GM18498 (cell line): ENCODE measurements around the gene CCP110.
"Not testable (repeated sequence)": the region's sequence is repeated elsewhere in the genome, so short reads cannot be mapped to it uniquely, and the experiment has no call there.

Source experiments
- ATAC-seq: cut with Tn5 transposase; IDR thresholded peaks from one replicate; pipeline ENCODE4 v1.9.1; 2021; ENCODE audit warnings: mild to moderate bottlenecking, moderate library complexity; ENCODE audit not compliant: unreplicated experiment

Gene CCP110

DNA sequence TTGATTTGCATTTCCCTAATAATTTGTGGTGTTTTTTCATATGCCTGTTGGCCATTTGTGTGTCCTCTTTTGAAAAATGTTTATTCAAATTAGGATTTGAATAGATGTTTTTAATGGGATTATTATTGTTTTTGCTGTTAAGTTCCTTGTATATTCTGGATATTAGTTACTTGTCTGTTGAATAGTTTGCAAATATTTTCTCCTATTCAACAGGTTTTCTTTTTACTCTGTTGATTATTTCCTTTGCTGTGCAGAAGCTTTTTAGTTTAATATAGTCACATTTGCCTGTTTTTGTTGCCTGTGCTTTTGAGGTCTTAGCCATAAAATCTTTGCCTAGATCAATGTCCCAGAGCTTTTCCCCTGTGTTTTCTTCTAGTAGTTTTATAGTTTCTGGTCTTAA, 11.4 kb upstream of the CCP110 start:
- no peak for ATAC-seq

DNA sequence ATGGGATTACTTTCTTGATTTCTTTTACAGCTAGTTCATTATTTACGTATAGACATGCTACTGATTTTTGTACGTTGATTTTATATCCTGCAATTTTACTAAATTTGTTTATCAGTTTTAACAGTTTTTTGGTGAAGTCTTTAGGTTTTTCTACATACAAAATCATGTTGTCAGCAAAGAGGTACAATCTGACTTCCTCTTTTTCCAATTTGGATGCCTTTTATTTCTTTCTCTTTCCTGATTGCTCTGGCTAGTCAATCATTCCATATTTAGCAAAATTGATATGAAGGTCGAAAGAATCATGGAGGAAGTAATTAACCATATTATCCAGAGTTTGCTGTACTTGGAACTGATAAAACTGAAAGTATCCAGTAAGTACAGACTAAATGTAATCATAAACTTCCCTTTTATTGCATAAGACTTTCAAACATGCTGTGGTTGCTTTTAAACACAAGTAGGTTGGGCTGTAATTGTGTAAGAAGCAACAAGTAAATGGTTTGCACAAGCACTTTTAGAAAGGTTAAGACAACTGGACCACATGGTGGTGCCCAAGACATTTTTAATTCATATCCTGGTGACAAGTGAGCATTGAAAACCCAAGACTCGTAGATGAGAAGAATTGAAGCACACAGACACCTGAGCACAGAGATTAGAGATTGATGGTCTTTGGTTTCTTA, 10.2 kb upstream of the CCP110 start:
- no peak for ATAC-seq

DNA sequence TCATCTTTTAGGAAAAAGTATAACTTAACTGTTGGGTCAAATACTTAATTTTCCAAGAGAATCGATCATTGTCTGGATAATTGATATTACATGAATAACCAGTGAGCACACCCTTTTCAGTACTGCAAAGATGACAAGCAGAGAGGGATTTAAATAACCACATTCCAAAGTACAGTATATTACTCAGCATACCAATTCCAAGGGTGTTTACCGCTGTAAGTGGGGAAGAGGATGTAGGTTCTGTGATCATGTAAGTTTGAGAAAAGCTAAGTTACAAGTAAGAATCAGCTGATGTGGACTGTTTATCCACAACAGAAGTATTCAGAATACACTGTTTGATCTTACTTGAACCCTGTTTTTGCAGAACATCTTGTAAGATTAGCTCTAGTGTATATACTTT, 8.0 kb upstream of the CCP110 start:
- no peak for ATAC-seq

- no peak for ATAC-seq
These were observed 6.2 kb upstream of the CCP110 start for GRCh38 chr16:19517424-19518089.

DNA sequence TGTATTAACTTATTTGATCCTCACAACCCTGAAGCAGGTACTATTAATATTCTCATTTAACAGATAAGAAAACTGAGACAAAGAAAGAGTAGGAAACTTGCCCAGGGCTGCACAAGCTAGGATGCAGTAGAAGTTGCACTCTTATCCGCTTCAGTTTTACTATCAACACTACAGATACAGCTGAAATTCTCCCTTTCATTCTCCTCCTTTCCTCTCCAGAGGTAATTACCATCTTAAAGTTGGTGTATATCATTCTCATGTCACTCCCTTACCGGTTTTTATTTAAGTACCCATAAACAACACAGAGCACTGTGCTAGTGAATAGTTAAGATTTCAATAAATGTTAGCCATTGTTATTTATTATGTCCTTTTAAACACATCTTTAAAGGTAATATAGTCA, 5.4 kb upstream of the CCP110 start:
- ATAC-seq, result no peak

DNA sequence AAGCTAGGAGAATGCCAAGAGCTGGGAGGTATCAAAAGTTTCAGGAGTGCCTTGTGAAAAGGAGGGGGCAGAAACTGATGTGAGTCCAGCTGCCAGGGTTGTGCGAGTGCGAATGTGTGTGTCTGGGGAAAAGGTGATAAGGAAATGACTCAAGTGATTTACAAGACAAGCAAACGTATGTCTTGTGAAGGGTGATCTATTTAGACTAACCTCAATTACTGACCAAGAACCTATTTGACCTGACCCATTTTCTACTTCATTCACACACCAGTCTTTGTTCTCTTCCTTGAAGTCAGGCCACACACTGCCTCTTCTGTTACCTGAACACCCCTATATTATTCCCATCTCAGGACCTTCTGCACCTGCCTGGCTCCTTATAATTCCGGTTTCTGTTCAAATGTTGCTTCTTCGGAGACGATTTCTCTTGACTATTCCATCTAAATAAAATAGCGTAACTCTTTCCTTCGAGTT, 2.8 kb upstream of the CCP110 start:
- no peak for ATAC-seq

GRCh38 chr16:19521471-19522396, 2.0 kb upstream of the CCP110 start, which contains the start of gene GDE1:
Gene GDE1 (minus strand): TSS chr16:19522098. CDS start chr16:19521964, 134 bp downstream.
- ATAC-seq, result peak; percentile 75

GRCh38 chr16:19522397-19522732, 1.4 kb upstream of the CCP110 start:
- no peak for ATAC-seq

- ATAC-seq, result no peak
These were observed 982 bp upstream of the CCP110 start for GRCh38 chr16:19522760-19523159.

- ATAC-seq, result no peak
These were observed 571 bp upstream of the CCP110 start for GRCh38 chr16:19523184-19523558.

- no peak for ATAC-seq
These were observed 544 bp downstream of the CCP110 start for GRCh38 chr16:19524356-19524615.

DNA sequence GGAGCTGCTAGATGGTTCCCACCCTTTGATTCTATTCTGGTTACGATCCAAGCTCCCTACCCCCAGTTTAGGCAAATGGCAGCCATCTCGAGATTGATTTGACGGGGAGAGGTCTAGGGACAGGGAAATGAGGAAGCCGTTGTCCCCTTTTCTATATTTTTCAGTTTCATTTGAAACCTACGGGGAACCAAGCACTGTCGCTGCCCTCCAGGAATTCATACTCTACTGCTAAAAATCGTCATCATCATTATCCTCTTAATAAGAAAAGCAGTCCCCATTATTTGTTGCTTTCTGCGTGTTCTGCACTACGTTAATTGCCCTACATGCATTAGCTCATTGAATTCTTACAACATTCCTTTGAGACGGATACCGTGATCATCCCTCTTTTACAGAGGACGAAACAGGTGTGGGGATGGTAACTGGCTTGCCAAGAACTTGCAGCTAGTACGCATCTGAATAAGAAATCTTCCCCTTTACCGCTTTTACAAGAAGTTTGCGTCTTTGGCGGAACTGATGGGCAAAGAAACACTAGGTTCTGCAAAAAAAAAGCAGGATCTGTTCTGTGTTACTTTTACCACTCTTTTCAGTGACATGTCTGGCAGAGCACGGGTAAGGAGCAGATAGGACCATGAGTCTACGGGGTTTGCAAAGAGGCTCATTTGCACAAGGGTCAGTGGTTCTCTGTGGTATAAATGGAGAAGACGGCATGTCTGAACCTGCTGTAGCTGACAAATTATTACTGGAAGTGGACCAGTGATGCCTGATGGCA, 1.1 kb downstream of the CCP110 start:
- peak; percentile 30 for ATAC-seq

DNA sequence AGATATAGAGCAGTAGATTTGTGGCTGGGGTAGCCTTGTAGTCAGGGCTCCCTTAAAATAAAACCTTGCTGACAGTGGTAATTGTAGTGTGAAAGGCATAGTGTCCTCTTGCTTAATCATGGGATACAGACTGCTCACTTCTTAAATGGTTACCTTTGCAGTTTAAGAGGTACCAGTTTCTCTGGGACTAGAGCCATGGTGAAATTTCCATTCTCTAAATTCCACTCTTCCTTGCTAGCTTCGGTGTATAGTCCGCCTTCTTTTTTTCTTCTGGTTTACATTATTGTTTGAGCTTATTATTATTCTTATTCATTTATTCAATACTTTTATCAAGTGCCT, 1.6 kb downstream of the CCP110 start:
- ATAC-seq, result no peak

- ATAC-seq, result no peak
These were observed 3.4 kb downstream of the CCP110 start for GRCh38 chr16:19527161-19527560.

- ATAC-seq, result no peak
These were observed 4.9 kb downstream of the CCP110 start for GRCh38 chr16:19528666-19529065.

DNA sequence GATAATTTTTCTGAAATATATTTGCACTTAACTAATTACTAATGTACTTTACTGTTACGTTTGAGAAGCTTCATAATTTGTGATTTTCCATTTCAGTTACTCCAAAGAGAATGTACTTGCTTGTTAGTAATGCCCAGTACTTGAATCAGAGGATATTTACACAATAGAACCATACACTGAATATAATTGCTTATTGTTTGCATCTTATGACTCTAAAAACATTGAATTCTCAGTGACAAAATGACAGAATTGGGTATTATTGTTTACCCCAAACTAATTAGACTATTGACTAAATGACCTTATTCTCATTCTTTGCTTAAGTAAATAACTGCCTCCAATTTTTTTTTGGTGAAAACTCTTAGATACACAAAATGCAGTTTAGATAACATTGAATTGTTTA, 8.9 kb downstream of the CCP110 start:
- ATAC-seq, result no peak

DNA sequence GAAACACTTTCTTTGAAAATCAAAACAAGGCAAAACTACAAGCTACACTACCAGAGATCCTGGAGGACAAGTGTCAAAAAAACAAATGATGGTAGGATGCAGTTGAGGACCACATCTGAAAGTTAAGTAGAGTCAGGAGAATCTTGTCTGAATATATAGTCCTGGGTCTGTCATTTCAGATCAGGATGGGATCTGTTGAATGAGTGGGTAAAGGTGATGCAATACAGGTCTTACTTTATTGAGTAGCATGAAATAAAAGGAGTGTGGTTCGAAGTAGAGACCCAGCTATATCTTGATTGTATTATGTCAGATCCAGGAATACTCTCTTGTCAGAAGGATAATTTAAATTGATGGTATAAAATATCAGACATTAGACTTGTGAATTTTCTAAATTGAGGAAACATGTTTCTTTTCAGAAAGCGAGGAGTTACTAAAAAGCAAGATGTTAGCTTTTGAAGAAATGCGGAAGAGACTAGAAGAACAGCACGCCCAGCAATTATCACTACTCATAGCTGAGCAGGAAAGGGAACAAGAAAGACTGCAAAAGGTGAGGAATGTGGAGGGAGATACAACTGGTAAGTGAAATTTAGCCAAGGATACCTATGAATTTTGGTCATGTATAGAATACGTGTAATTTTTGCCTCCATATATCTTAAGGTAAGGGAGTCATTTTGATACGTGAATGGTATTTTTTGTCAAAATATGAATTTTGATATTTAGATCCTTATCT, 16.7 kb downstream of the CCP110 start:
- no peak for ATAC-seq

DNA sequence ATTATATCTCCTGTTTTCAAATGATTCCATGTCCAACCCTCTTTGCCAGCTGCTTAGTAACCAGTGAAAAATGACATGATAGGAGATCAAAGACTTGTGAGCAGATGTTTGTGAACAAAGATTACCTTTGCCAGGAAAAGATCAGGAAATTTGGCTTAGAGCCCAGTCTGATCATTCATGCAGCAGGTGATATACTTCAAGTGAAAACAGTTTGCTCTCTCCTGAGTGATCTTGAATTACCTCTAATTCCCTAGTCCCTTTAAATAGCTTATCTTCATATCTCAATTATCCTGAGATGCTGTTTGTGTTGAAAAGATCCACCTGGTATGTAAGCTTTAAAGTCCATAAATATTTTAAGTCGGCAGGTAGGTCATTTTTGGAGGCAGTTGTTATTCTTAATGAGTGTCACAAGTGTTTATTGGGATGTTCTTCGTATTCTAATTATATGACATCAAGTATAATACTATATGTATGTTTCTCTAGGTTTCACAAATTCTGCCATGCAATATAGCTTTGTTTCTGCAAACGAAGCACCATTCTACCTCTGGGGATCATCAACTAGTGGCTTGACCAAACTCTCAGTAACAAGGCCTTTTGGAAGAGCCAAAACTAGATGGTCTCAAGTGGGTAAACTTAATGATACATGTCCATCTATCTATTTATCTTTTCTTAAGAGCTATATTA, 18.5 kb downstream of the CCP110 start:
- no peak for ATAC-seq

DNA sequence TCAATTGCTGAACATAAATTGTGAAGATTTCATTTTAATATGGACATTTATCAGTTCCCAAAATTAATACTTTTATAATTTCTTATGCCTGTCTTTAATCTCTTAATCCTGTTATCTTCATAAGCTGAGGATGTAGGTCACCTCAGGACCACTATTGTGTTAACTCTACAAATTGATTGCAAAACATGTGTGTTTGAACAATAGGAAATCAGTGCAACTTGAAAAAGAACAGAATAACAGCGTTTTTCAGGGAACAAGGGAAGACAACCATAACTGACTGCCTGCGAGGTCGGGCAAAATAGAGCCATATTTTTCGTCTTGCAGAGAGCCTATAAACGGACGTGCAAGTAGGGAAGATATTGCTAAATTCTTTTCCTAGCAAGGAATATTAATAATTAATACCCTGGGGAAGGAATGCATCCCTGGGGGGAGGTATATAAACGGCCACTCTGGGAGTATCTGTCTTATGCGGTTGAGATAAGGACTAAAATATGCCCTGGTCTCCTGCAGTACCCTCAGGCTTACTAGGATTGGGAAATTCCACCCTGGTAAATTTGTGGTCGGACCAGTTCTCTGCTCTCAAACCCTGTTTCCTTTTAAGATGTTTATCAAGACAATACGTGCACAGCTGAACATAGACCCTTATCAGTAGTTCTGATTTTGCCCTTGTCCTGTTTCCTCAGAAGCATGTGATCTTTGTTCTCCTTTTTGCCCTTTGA, 19.7 kb downstream of the CCP110 start:
- not testable (repeated sequence) for ATAC-seq
